ENCODE data around the gene PNMA8A.

The PNMA8A gene

GRCh38 chr19:46489445-46490272 is 18.3 kb upstream of the PNMA8A start:
- Histone ChIP-seq H3K4me3 (replicated peaks; ENCODE audit: insufficient read depth, low read length) (0 out of 2 replicates have a peak overlapping the region, but pooled peaks have one; percentile 8), H3K27me3 (ENCODE audit: insufficient read depth, poor library complexity, severe bottlenecking) (peaks cover 28% of the 10 kb centered on the region), H3K27ac (replicated peaks) (peak overlapping the region; percentile 23; the same call in 1 of the 2 replicates)
- TF ChIP-seq REST (IDR thresholded peaks at IDR 0.05; ENCODE audit: insufficient replicate concordance, low read depth) (no peak), GABPA (IDR thresholded peaks at IDR 0.05; ENCODE audit: low read depth) (no peak), CTCF (IDR thresholded peaks at IDR 0.05; ENCODE audit: insufficient read depth, low read length) (no peak), SPI1 (IDR thresholded peaks at IDR 0.05; ENCODE audit: borderline replicate concordance, low read depth) (no peak), POLR2AphosphoS5 (IDR thresholded peaks at IDR 0.05; ENCODE audit: low read depth) (no peak)
- no peak for DNase-seq (ENCODE audit: low read depth in 1 of 2, low spot score in 1 of 2)

- TF ChIP-seq SPI1 (IDR thresholded peaks at IDR 0.05; ENCODE audit: borderline replicate concordance, low read depth) (no peak), REST (IDR thresholded peaks at IDR 0.05; ENCODE audit: insufficient replicate concordance, low read depth) (no peak), CTCF (IDR thresholded peaks at IDR 0.05; ENCODE audit: insufficient read depth, low read length) (no peak), GABPA (IDR thresholded peaks at IDR 0.05; ENCODE audit: low read depth) (no peak), POLR2AphosphoS5 (IDR thresholded peaks at IDR 0.05; ENCODE audit: low read depth) (no peak)
- peaks cover 23% of the 10 kb centered on the region for H3K27me3 ChIP-seq (ENCODE audit: insufficient read depth, poor library complexity, severe bottlenecking)
- no peak overlapping the region for H3K4me3 ChIP-seq (replicated peaks; ENCODE audit: insufficient read depth, low read length)
- H3K27ac ChIP-seq (replicated peaks) = no peak overlapping the region
- no peak for DNase-seq (ENCODE audit: low read depth in 1 of 2, low spot score in 1 of 2)
These were observed 17.2 kb upstream of the PNMA8A start for GRCh38 chr19:46488551-46488950.

GRCh38 chr19:46487802-46488445 is 16.6 kb upstream of the PNMA8A start:
- H3K27ac ChIP-seq (replicated peaks) = no peak overlapping the region
- DNase-seq (ENCODE audit: low read depth in 1 of 2, low spot score in 1 of 2) = peak in 1 of 2 experiments; percentile 57
- no peak overlapping the region for H3K4me3 ChIP-seq (replicated peaks; ENCODE audit: insufficient read depth, low read length)
- TF ChIP-seq CTCF (IDR thresholded peaks at IDR 0.05; ENCODE audit: insufficient read depth, low read length) (peak; percentile 91), POLR2AphosphoS5 (IDR thresholded peaks at IDR 0.05; ENCODE audit: low read depth) (no peak)
- H3K27me3 ChIP-seq (ENCODE audit: insufficient read depth, poor library complexity, severe bottlenecking) = peaks cover 21% of the 10 kb centered on the region

Data from HL-60 (cell line).